Stomach (tissue), 4 donors: ENCODE data around the gene ZKSCAN3.

ENCODE experiments used
- EP300 ChIP-seq: sonication (generic); formaldehyde crosslinking; IDR thresholded peaks from one replicate; pipeline ENCODE4 v1.6.1; 2017; ENCODE audit warnings: antibody characterized with exemption
- POLR2A ChIP-seq, 4 donors: fragments of 450-650 bp; IDR thresholded peaks; one replicate each; pipeline ENCODE4 v1.6.1; 2016; ENCODE audit warnings: antibody characterized with exemption in 4 of 4, control low read depth in 2 of 4, mild to moderate bottlenecking in 1 of 4, moderate library complexity in 1 of 4
- POLR2AphosphoS5 ChIP-seq, 3 donors: sonication (generic); formaldehyde crosslinking; IDR thresholded peaks; one replicate each; pipeline ENCODE4 v1.6.1; 2016; ENCODE audit warnings: antibody characterized with exemption in 3 of 3
- TF ChIP-seq, protein P1 (sequence below), 7 experiments: fragments of 450-650 bp in 4 of 7; fragments of 200-600 bp in 3 of 7; sonication (generic) in 3 of 7; IDR thresholded peaks; one replicate each; pipeline ENCODE4 v1.5.1; 2016 to 2019; ENCODE audit warnings: antibody characterized with exemption in 7 of 7, control low read depth in 2 of 7, mild to moderate bottlenecking in 1 of 7

- TF ChIP-seq POLR2AphosphoS5 (IDR thresholded peaks at IDR 0.05) (no peak), EP300 (no peak), POLR2A (IDR thresholded peaks at IDR 0.05) (no peak)
- TF ChIP-seq, protein P1, sequence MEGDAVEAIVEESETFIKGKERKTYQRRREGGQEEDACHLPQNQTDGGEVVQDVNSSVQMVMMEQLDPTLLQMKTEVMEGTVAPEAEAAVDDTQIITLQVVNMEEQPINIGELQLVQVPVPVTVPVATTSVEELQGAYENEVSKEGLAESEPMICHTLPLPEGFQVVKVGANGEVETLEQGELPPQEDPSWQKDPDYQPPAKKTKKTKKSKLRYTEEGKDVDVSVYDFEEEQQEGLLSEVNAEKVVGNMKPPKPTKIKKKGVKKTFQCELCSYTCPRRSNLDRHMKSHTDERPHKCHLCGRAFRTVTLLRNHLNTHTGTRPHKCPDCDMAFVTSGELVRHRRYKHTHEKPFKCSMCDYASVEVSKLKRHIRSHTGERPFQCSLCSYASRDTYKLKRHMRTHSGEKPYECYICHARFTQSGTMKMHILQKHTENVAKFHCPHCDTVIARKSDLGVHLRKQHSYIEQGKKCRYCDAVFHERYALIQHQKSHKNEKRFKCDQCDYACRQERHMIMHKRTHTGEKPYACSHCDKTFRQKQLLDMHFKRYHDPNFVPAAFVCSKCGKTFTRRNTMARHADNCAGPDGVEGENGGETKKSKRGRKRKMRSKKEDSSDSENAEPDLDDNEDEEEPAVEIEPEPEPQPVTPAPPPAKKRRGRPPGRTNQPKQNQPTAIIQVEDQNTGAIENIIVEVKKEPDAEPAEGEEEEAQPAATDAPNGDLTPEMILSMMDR (IDR thresholded peaks at IDR 0.05), result no peak
Measured at GRCh38 chr6:28402197-28402596, 52.5 kb downstream of the ZKSCAN3 start.
